Stomach (tissue), 4 donors: ENCODE results near the gene CD68.

Source experiments
- CTCF ChIP-seq, 7 experiments: fragments of 450-650 bp in 4 of 7; fragments of 200-600 bp in 3 of 7; sonication (generic) in 3 of 7; IDR thresholded peaks; one replicate each; pipeline ENCODE4 v1.5.1; 2016 to 2019; ENCODE audit warnings: antibody characterized with exemption in 7 of 7, control low read depth in 2 of 7, mild to moderate bottlenecking in 1 of 7
- EP300 ChIP-seq: sonication (generic); formaldehyde crosslinking; IDR thresholded peaks from one replicate; pipeline ENCODE4 v1.6.1; 2017; ENCODE audit warnings: antibody characterized with exemption
- POLR2A ChIP-seq, 4 donors: fragments of 450-650 bp; IDR thresholded peaks; one replicate each; pipeline ENCODE4 v1.6.1; 2016; ENCODE audit warnings: antibody characterized with exemption in 4 of 4, control low read depth in 2 of 4, mild to moderate bottlenecking in 1 of 4, moderate library complexity in 1 of 4
- POLR2AphosphoS5 ChIP-seq, 3 donors: sonication (generic); formaldehyde crosslinking; IDR thresholded peaks; one replicate each; pipeline ENCODE4 v1.6.1; 2016; ENCODE audit warnings: antibody characterized with exemption in 3 of 3

DNA sequence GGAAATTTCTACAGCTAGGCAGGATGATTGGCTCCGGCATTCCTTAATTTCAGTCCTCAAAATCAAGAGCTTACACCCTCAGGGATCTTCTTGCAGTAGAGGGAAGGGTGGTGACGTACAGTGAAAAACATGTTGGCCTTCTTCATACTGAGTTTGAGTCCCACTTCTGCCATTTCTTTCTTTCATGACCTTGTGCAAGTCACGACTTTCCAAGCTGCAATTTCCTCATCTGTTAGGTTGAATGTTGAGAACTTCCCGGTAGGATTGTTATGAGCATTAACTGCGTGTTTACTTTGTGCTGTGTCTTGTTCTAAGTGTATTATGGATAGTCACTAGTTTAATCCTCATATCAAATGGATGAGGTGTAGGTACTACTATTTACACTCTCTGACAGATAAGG lies 9.9 kb upstream of the CD68 start:
- TF ChIP-seq CTCF (IDR thresholded peaks at IDR 0.05) (no peak), POLR2A (IDR thresholded peaks at IDR 0.05) (no peak), POLR2AphosphoS5 (IDR thresholded peaks at IDR 0.05) (no peak), EP300 (no peak)
